Stimulated activated CD4-positive, alpha-beta T cell treated with anti-CD3 and anti-CD28 coated beads, Interleukin-12 subunit alpha, Interleukin-12 subunit beta, amount 100 ng/mL, for 4 hours (primary cell): ENCODE results near the gene TIMM17B.
A peak's percentile ranks its signal among the peaks of the same experiment; 100 is the strongest.

Source experiments
- DNase-seq: peaks from one replicate; pipeline ENCODE4 v3.0.0-alpha.2; 2020

Gene TIMM17B

DNA sequence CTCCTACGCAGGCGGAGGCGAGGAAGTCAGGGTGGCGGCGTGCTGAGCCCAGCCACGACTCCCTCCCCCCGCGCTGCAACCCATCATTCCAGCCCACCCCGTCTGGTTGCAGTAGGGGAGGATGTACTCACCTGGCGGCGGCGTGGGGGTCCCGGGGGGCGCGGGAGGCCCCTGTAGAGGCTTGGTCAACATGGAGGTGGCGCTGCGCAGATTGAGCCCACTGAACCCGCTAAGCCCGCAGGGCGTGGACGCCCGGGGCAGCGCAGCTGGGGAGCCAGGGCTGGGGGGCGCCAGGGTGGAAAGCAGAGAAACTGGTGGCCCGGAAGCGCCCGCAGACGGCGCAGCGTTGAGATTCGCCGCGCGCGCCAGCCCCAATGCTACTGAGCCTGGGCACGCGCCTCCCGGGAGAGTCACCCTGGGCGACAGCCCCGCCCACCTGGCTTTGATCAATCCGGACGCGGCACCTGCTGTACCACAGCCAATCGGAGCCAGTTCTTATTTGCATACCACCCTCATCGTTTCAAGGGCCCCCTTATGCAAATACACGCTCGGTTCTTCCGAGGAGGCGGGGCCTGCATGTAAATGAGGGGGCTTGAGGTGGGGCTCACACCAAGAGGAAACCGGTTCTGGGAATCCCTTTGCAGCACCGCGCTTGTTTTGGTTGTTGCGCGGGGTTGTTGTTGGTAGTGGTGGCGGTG lies 21.2 kb upstream of the TIMM17B start, which contains the start of gene PIM2:
PIM2 (minus strand) TSS at position 382 of the 698 bp plus-strand sequence; CDS start at position 192, 190 bp downstream.
- DNase-seq = peak; percentile 84

DNA sequence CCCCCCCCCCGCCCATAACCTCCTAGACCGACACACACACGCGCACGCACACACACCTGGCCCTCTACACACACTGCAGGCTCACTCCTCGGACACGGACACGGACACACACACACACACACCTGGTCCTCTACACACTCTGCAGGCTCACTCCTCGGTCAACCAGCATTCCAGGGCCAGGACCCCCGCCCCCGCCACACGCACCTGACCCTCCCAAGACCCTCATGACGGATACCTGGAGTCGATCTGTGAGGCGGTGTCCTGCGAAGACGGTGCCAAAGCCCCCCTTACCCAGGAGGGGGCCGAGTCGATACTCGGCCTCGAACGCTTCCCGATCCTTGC lies 20.7 kb upstream of the TIMM17B start:
- no peak for DNase-seq

DNA sequence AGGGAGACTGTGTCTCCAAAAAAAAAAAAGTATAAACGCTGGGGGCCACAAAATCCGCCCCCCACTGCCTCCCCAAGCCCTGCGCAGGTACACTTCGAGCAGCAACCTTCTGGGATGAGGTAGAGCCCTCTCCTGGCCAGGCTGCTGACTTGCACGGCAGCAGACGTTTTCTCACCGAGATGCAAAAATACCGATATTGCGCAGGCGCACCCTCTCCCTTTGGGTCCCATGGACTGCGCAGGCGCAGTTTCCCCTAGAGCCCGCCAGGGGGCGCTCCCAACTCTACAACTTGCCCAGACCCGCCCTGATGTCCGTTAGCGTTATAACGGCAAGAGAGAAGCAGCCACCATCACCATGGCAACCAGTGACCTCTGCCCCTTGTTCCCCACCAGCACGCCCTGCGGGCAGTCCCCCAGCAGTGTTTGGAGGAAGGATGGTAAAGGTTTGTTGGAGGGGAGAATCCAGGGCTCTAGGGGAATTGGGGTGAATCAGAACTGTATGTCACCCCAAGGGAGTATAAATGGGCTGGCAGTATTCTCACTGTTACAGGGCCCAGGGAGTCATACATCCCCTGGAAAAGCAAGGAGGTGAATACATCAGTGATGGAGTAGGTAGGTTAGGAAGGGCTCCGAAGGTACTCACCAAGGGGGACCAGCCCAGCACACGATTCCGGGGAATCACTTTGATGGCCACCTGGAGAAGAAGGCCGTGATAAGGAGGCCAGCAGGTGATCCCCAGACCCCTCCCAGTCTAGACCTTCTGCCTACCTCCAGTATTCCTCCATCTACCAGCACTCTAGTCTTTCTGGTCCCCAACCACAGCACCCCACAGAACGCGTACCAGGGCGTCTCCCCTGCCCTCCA lies 19.8 kb upstream of the TIMM17B start:
- peak; percentile 75 for DNase-seq

DNA sequence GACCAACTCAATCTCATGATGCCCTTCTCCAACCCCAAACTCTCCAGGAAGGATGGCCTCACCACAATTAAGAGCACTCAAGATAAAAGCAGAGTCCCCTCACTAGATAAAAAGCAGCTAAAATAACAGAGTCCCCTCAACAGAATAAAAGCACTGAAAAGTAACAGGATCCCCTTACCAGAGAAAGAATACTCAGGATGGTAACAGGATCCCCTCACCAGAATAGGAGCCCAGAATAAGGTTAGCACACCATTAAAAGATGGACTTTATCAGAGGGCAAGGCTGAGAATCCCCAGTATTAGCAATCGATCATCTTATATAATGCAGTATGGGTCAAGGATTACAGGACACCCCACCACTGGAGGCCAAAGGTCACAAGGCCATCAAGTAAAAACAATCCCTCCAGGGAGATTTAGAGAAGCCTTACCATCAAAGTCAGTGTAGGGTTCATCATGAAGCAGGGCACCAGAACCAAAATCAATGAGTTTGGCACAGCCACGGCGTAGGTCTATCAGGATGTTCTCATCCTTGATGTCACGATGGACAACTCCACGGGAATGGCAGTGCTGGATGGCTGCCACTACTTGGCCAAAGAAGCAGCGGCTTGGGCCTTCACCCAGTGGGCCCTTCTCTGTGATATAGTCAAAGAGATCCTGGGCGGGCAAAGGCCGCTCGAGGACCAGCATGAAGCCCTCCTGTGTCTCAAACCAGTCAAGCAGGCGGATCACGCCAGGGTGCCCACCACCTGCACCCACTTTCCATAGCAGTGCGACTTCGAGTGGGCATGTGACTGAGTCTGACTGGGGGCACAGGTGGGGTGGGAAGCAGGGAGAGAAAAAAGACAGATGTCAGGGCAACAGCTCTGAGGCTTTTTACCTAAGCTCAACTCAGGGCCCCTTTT lies 17.3 kb upstream of the TIMM17B start:
- DNase-seq = no peak

DNA sequence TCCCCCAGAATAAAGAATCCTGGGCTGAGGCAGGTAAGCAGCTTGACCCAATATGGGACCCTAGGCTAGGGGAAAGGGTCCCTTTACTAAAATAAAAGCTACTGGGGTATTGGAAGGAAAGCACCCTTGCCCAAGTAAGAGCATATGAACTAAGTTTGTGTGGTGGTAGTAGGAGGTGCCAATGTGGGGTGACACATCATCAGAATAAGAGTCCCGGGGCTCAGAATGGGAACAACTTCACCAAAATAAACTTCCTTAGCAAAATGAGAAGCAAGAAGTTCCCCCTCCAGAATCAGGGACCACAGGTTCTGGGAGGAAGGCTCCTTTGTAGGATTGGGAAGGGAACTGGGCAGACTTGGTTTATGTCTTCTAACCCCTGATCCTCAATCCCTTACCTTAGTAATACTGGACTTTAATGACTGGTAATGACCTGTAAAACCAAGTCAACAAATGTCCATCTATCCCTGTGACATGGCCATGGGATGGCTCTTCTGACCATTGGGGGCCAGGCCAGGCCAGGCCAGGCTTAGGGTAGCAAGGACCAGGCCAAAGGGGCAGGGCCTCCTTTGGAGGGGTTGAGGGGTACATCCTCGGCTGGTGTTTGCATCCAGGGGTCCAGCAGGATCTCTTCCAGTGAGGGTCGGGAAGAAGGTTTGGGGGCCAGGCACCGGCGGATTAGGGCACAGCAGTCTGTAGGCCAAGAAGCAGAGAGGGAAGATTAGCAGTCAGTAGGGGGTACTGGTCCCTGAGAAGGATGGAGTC lies 16.2 kb upstream of the TIMM17B start:
- no peak for DNase-seq

DNA sequence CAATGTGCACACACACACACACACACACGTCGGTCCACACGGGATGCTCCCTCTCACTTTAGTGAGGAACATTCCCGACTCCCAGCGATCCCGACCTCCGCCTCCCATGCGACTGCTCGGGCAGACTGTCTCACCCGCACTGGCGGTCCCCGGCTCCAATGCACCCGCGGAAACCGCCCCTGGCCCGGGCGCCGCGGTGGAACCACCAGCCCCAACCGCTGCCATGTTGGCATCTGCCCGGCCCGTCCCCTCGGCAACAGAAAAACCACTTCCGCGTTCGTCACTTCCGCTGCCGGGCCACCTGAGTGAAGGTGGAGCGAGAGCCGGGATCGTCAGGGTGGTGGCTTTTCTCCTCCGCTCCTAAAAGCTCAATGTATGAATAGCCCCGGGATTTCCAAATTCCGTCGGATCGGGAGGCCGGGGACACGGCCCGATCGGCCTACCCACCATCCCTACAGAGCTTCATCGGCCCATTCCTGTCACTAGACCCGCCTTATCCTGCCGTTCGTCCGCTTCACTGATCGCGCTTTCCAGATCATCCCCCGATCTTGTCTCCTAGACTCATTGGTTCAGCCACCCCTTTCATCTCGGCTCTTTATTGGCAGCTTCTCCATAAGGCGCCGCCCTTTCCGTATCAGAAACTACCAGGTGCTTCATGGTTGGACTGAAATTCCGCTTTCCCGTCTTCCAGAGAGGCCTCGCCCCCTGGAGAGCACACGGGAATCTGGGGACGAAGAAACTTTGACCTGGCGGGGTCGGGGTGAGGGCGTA lies 14.0 kb upstream of the TIMM17B start, which contains the start of gene SLC35A2:
SLC35A2 (minus strand) TSS at position 235 of the 771 bp plus-strand sequence; CDS start at position 225, 10 bp downstream.
- DNase-seq = peak; percentile 81

DNA sequence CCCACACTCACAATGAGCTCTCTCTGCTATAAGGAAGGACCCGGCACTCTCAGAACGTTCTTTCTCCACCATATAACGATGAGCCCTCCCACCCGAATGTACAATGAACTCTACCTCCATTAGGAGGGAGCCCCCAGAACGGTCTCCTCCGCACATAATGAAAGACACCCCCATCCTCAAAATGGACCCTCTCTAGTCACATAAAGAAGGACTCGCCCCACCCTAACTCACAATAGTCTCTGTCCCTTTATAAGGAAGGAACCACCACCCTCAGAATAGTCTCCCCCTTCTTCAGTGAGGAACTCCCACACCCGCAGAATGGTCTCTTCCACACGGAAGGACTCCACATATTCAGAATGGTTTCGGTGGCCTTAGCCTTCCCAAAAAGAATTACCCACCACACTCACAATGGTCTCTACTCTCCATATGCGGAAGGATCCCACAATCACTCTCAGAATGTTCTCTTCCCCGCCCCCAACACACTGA lies 13.4 kb upstream of the TIMM17B start:
- no peak for DNase-seq

DNA sequence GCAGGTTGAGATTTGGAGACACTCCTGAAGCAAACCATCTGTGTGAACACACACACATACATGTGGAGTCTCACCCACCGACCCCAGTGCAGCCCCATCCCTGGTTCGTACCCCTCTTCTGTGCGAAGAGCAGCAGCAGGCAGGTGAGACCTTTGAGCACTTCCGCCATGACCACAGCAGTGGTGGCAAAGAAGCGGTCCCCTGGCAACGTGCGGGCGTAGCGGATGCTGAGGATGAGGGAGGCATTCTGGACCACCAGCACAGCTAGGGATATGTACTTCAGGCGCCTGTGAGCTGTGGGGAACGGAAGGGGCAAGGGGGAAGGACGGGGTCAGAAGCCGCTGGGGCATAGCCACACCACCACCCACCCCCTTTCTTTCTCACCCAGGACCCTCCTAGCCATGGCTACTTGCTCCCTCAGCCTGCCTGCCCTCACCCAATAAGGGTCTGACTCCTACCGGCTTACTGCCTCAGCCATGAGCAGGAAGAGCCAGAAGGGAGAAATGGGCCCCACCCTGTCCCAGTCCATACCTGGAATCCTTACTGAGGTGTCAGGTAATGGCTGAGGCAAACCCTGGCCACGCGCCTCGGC lies 12.2 kb upstream of the TIMM17B start:
- DNase-seq = no peak

DNA sequence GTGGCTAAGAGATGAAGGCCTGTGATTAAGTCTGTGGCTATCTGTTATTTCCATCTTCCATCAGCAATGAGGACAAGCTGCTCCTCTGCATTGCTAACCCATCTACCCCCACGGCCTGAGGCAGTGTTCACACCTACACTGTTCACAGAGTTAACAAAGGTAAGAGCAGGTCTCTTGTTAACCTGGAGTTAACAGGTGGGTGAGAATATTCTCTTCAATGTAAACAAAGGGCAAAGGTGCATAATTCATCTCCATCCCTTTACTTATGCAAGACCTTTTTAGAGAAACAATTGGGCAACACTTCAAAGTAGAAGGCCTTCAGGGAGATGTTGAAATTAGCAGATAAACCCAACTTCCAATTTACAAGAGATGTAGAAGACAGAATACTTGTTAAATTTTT lies 11.0 kb upstream of the TIMM17B start:
- no peak for DNase-seq

DNA sequence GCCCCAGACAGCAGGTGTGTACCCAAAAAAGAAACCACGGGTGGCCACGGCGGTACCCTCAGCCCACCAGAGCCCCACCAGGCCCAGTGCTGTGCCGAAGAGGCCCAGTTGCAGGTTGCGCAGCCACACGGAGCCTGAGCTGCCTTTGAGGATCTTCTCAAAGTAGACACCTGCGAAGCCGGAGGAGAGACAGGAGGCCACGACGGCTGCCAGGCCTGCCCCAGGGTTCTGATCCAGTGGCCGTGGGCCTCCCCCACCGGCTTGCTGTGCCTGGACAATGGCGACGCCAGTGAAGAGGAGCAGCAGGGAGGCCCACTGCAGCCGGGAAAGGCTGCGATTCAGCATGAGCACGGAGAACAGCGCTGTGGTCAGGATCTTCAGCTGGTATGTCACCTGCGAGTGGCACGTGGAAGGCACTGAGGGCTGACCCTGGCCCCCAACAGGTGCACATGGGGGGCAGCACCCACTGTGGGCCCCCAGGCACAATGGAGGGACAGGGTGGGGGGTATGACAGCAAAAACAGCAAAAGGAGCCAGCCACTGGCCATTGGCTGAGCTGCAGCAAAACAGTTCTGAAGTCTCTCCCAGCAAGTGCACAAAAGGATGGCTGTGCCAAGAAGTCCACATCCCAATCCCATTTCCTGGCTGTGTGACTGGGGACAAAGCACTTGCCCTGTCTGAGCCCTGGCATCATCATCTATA lies 7.7 kb upstream of the TIMM17B start:
- no peak for DNase-seq

DNA sequence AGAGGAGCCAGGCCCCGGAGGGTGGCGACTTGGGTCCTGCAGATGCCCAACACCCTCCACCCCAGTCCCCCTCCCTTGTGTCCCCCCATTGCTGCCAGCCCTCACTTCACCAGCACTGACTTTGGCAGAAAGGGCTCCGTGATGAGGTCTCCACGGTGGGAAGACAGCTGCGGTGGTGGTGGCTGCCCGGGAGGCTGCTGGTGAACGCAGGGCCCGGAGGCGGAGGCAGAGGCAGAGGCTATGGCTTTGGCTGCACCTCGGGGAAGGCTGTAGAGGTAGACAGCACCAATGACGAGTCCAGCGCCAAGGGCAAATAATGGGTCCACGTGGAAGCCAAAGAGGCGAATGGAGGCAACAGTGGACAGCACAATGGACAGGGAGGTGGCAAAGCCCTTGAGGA lies 7.1 kb upstream of the TIMM17B start:
- DNase-seq = no peak

DNA sequence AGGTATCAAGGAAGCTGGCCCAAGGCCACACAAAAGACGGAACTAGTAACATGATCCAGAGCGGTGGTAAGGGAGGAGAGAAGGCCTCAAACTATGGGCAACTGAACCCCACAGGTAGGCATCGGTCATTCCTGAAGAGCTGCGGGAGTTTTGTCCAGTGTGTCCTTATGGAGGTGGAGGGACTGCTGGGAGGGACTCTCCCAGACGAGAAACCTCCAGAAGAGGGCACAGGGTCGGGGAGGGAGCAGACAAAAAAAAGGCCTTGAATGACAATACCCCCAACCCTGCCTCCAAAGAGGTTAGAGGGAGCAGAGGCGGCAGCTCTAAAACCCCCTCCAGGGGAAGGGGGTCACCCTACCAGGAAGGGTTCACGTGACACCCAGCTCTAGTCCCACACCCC lies 6.6 kb upstream of the TIMM17B start:
- no peak for DNase-seq

DNA sequence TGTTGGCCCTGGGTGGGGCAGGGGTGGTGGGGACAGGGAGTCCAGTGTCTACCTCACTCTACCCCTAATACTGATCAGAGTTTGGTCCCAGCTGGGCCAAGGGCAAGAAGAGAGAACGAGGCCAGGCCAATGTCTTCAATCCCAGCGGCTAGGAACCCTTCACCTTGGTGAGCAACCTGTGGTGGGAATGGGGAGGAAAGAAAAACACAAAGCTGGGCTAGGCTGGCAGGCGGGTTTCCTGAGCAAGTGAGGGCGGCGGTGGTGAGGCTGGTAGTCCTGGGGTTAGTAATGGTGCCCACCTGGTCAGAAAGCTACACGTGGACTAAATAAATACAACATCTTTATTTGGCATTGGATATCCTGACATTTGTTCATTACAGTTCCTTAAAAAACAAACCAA lies 5.7 kb upstream of the TIMM17B start:
- no peak for DNase-seq

DNA sequence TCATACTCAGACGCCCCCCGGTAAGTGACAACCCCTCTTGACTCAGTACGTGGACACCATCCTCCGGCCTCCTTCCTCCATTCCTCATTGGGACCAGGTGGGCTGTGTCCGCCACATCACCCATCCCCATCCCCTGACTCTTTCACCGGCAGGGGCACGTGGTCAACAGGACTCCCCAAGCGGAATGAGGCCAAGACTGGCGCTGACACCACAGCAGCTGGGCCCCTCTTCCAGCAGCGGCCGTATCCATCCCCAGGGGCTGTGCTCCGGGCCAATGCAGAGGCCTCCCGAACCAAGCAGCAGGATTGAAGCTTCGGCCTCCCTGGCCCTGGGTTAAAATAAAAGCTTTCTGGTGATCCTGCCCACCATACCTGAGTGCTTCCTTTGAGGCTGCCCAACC lies 5.2 kb upstream of the TIMM17B start:
- DNase-seq = no peak

DNA sequence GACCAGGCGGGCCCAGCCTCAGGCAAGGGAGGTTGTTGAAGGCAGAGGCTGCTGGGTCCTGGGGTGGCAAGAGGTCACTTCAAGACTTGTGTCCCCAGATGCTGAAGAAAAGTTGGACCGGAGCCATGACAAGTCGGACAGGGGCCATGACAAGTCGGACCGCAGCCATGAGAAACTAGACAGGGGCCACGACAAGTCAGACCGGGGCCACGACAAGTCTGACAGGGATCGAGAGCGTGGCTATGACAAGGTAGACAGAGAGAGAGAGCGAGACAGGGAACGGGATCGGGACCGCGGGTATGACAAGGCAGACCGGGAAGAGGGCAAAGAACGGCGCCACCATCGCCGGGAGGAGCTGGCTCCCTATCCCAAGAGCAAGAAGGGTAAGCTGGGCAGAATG lies 4.6 kb upstream of the TIMM17B start:
- no peak for DNase-seq

DNA sequence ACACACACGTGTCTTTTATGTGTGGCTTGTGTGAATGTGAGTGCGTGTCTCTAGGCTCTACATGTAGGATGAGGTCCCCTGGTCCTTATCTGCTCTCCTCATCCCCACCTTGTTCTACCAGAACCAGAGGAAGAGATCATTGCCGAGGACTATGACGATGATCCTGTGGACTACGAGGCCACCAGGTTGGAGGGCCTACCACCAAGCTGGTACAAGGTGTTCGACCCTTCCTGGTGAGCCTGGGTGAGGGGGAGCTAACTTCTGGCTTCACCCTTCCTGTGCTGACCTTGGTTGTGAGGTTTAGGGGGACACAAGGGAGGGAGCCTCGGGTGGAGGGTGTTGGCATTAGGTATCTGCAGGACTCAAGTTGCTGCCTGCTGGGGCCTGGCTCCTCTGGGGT lies 3.5 kb upstream of the TIMM17B start:
- DNase-seq = no peak

DNA sequence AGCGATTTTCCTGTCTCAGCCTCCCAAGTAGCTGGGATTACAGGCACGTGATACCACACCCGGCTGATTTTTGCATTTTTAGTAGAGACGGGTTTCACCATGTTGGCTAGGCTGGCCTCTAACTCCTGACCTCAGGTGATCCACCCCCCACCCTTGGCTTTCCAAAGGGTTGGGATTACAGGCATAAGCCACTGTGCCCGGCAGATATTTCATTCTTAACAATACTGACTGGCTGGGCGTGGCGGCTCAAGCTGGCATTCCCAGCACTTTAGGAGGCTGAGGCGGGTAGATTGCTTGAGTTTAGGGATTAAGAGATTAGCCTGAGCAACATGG lies 1.5 kb upstream of the TIMM17B start:
- no peak for DNase-seq

DNA sequence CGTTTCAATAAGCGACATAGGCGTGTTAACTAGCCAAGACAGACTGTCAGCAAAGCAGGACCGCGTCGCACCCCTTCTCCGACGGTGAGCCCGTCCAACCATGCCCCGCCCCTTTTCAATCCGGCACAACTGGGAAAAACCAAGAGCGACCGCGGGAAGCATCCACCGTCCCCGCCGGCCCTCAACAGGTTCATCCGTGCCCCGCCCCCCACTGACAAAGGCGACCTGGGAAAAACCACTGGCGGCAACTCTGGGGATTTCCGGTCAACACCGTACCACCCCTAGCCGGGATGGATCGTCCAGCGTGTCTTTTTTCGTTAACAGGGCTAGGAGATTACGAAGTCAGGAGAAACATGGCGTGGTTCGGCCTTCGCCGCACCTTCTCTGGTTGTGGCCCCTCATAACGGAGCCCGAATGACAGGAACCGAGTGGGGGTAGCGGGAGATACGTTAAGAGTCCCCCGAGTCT lies 377 bp downstream of the TIMM17B start:
- peak; percentile 42 for DNase-seq

DNA sequence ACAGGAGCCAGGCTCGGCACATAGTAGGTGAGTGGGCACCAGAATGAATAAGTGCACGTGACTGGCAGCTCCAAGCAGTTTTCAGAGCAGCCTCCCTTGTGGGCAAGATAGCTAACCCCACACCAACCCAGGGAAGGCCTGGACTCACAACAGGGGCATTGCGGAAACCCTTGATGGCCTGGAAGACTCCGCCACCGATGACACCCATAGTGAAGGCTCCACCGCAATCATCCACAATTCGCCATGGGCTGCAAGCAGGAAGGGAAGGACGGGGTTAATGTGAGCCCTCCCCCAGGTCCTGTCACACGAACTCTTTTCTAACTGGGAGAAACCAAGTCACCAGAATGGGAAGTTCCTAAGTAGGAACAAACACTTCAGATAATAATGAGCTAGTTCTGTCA lies 957 bp downstream of the TIMM17B start:
- no peak for DNase-seq

DNA sequence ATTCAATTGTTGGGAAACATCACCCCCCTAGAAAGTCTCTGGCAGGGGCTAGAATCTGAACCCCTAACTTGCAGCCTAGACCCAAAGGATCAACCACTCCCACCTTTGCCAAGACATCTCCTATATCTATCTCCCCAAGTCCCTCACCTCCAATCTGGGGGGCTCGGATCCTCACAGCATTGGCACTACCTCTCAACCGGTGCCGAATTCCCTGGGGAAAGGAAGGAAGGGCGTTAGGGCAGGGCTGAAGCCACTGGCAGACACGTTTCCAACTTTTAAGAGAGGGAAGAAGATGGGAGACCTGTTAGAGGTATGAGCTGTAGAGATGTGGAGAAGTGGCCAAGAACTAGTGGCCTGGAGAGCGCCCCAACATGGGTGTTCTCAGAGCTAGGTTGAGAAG lies 2.7 kb downstream of the TIMM17B start:
- DNase-seq = no peak
